GM12864 (cell line): ENCODE data around the gene WWC2.

Experiments
- DNase-seq: peaks from one replicate; pipeline ENCODE4 v3.0.0-alpha.2; 2011; ENCODE audit warnings: low read depth
- H3K4me3 ChIP-seq: 2 replicates; pipeline ENCODE4 v1.5.1; 2011; ENCODE audit warnings: mild to moderate bottlenecking, low read depth, low read length, control low read depth
- CTCF ChIP-seq: IDR thresholded peaks from 2 replicates; pipeline ENCODE4 v1.5.1; 2011; ENCODE audit warnings: low read depth, mild to moderate bottlenecking, moderate library complexity, low read length, control low read depth, inconsistent platforms; ENCODE audit errors: missing control alignments

The WWC2 gene

GRCh38 chr4:183297675-183298074 lies 198.6 kb downstream of the WWC2 start:
- H3K4me3 ChIP-seq: no peak overlapping the region
- TF ChIP-seq CTCF: no peak
- DNase-seq: no peak

GRCh38 chr4:183299464-183299863 lies 200.4 kb downstream of the WWC2 start:
- TF ChIP-seq CTCF: no peak

GRCh38 chr4:183300070-183300469 lies 201.0 kb downstream of the WWC2 start:
- no peak overlapping the region for H3K4me3 ChIP-seq
- no peak for TF ChIP-seq CTCF
- DNase-seq: no peak

More at GRCh38 chr4:183299464-183299863, 200.4 kb downstream of the WWC2 start:
- DNase-seq: no peak
- H3K4me3 ChIP-seq: no peak overlapping the region

GRCh38 chr4:183300655-183301054 lies 201.6 kb downstream of the WWC2 start:
- TF ChIP-seq CTCF: no peak
- no peak for DNase-seq
- no peak overlapping the region for H3K4me3 ChIP-seq

- no peak for DNase-seq
- no peak overlapping the region for H3K4me3 ChIP-seq
- TF ChIP-seq CTCF: no peak
These were observed 204.2 kb downstream of the WWC2 start for GRCh38 chr4:183303301-183303700.

- DNase-seq: no peak
- TF ChIP-seq CTCF: no peak
These were observed 205.0 kb downstream of the WWC2 start for GRCh38 chr4:183304067-183304466.

GRCh38 chr4:183304538-183304937 lies 205.5 kb downstream of the WWC2 start:
- TF ChIP-seq CTCF: no peak
- H3K4me3 ChIP-seq: no peak overlapping the region
- no peak for DNase-seq

More at GRCh38 chr4:183304067-183304466, 205.0 kb downstream of the WWC2 start:
- no peak overlapping the region for H3K4me3 ChIP-seq
